Measurements from ENCODE around the gene NPRL2. TPM values are rescaled to one million over a fixed set of nuclear protein-coding genes. Genes with fewer than 3 reads are reported as not detected.
"Not testable (repeated sequence)": the region's sequence is repeated elsewhere in the genome, so short reads cannot be mapped to it uniquely, and the experiment has no call there.

NPRL2 gene
- total RNA-seq, 1 donor from 2014 or later, result 16.7 TPM

GRCh38 chr3:50321336-50322114, 29.1 kb downstream of the NPRL2 start:
- ATAC-seq (peak; percentile 84), DNase-seq (ENCODE audit: missing footprints) (peak; percentile 96)
- intact Hi-C loops (cut with DNase I), result loop anchor here (1.0 kb wide), 2 partner anchors 18 to 22 kb away; partner anchors contain the start of genes HYAL1, HYAL3 and NAA80

GRCh38 chr3:50320853-50321335, 29.7 kb downstream of the NPRL2 start:
- DNase-seq (ENCODE audit: missing footprints) (peak; percentile 91), ATAC-seq (peak; percentile 73)
- intact Hi-C loops (cut with DNase I), result loop anchor here (1.0 kb wide), 2 partner anchors 18 to 22 kb away; partner anchors contain the start of genes HYAL1, HYAL3 and NAA80

GRCh38 chr3:50319894-50320625, 30.5 kb downstream of the NPRL2 start:
- intact Hi-C loops (cut with DNase I), result no loop called here
- ATAC-seq, result no peak
- DNase-seq (ENCODE audit: missing footprints), result peak; percentile 18

GRCh38 chr3:50319181-50319893, 31.2 kb downstream of the NPRL2 start:
- DNase-seq (ENCODE audit: missing footprints), result peak; percentile 64
- ATAC-seq, result no peak
- intact Hi-C loops (cut with DNase I), result no loop called here

GRCh38 chr3:50318615-50319014, 32.0 kb downstream of the NPRL2 start:
- ATAC-seq (no peak), DNase-seq (ENCODE audit: missing footprints) (peak; percentile 71)
- intact Hi-C loops (cut with DNase I), result no loop called here

- intact Hi-C loops (cut with DNase I), result no loop called here
- DNase-seq (ENCODE audit: missing footprints), result peak; percentile 53
- no peak for ATAC-seq
These were observed 32.4 kb downstream of the NPRL2 start for GRCh38 chr3:50318163-50318562.

GRCh38 chr3:50317300-50317699, 33.3 kb downstream of the NPRL2 start:
- ATAC-seq, result no peak
- intact Hi-C loops (cut with DNase I), result no loop called here
- peak; percentile 75 for DNase-seq (ENCODE audit: missing footprints)

GRCh38 chr3:50316657-50317242, 33.8 kb downstream of the NPRL2 start:
- peak; percentile 40 for DNase-seq (ENCODE audit: missing footprints)
- no peak for ATAC-seq
- intact Hi-C loops (cut with DNase I), result no loop called here

GRCh38 chr3:50314816-50315215, 35.8 kb downstream of the NPRL2 start:
- peak; percentile 30 for DNase-seq (ENCODE audit: missing footprints)
- no peak for ATAC-seq
- intact Hi-C loops (cut with DNase I), result no loop called here

- ATAC-seq (peak; percentile 29), DNase-seq (ENCODE audit: missing footprints) (peak; percentile 58)
- intact Hi-C loops (cut with DNase I), result no loop called here
These were observed 36.2 kb downstream of the NPRL2 start for GRCh38 chr3:50314342-50314741.

GRCh38 chr3:50312041-50312440, 38.5 kb downstream of the NPRL2 start:
- DNase-seq (ENCODE audit: missing footprints), result peak; percentile 23
- ATAC-seq; intact Hi-C loops (cut with DNase I): not testable (repeated sequence)

GRCh38 chr3:50304601-50305000, 46.0 kb downstream of the NPRL2 start:
- ATAC-seq (no peak), DNase-seq (ENCODE audit: missing footprints) (no peak)
- intact Hi-C loops (cut with DNase I), result no loop called here

GRCh38 chr3:50303013-50303815, 47.4 kb downstream of the NPRL2 start, which contains the start of gene HYAL1:
Gene HYAL1 (minus strand): TSS chr3:50303574. CDS start chr3:50302956, 618 bp downstream.
- DNase-seq (ENCODE audit: missing footprints), result peak; percentile 90
- ATAC-seq, result peak; percentile 40
- intact Hi-C loops (cut with DNase I), result loop anchor here (1.0 kb wide), 1 partner anchor 18 kb away; no protein-coding TSS in a partner anchor

- no peak for ATAC-seq
- intact Hi-C loops (cut with DNase I), result loop anchor here (1.0 kb wide), 1 partner anchor 19 kb away; no protein-coding TSS in a partner anchor
- no peak for DNase-seq (ENCODE audit: missing footprints)
These were observed 48.2 kb downstream of the NPRL2 start for GRCh38 chr3:50302095-50303012.

GRCh38 chr3:50300681-50301254, 49.8 kb downstream of the NPRL2 start:
- no peak for ATAC-seq
- intact Hi-C loops (cut with DNase I), result no loop called here
- DNase-seq (ENCODE audit: missing footprints), result no peak

- no peak for DNase-seq (ENCODE audit: missing footprints)
- ATAC-seq, result peak; percentile 3
- intact Hi-C loops (cut with DNase I), result loop anchor here (1.0 kb wide), 1 partner anchor 21 kb away; no protein-coding TSS in a partner anchor
These were observed 50.5 kb downstream of the NPRL2 start for GRCh38 chr3:50299929-50300680.
